Fibroblast of skin of right biceps (primary cell): Measurements from ENCODE around the gene LTBP3.

Experiments
- DNase-seq: peaks from one replicate; pipeline ENCODE4 v3.0.0-alpha.2; 2013

Gene LTBP3

GRCh38 chr11:65553301-65554001, 4.7 kb downstream of the LTBP3 start:
- no peak for DNase-seq

GRCh38 chr11:65552388-65552951, 5.7 kb downstream of the LTBP3 start:
- DNase-seq = no peak

- no peak for DNase-seq
Measured at GRCh38 chr11:65551572-65552387, 6.4 kb downstream of the LTBP3 start.

GRCh38 chr11:65549096-65549495, 9.1 kb downstream of the LTBP3 start:
- DNase-seq = no peak

GRCh38 chr11:65548395-65548794, 9.8 kb downstream of the LTBP3 start:
- no peak for DNase-seq

- no peak for DNase-seq
Measured at GRCh38 chr11:65547446-65548125, 10.6 kb downstream of the LTBP3 start.

GRCh38 chr11:65546217-65546958, 11.8 kb downstream of the LTBP3 start:
- DNase-seq = no peak

- no peak for DNase-seq
Measured at GRCh38 chr11:65545853-65546216, 12.3 kb downstream of the LTBP3 start.

- DNase-seq = no peak
Measured at GRCh38 chr11:65542738-65543390, 15.3 kb downstream of the LTBP3 start.

- DNase-seq = no peak
Measured at GRCh38 chr11:65541093-65541982, 16.8 kb downstream of the LTBP3 start.

GRCh38 chr11:65540290-65541092, 17.7 kb downstream of the LTBP3 start:
- DNase-seq = peak; percentile 87

- no peak for DNase-seq
Measured at GRCh38 chr11:65539744-65540289, 18.3 kb downstream of the LTBP3 start.

GRCh38 chr11:65538915-65539743, 19.0 kb downstream of the LTBP3 start:
- DNase-seq = no peak

- DNase-seq = no peak
Measured at GRCh38 chr11:65538232-65538914, 19.8 kb downstream of the LTBP3 start.

- DNase-seq = no peak
Measured at GRCh38 chr11:65537620-65538231, 20.4 kb downstream of the LTBP3 start.

- no peak for DNase-seq
Measured at GRCh38 chr11:65537296-65537597, 20.9 kb downstream of the LTBP3 start.

GRCh38 chr11:65536412-65537295, 21.5 kb downstream of the LTBP3 start:
- DNase-seq = no peak
